K562 (cell line): ENCODE measurements around the gene CMTM1. TPM values are rescaled to one million over a fixed set of nuclear protein-coding genes. Genes with fewer than 3 reads are reported as not detected.

Experiments
- ATAC-seq: fragments of 200-7000 bp; cut with Tn5 transposase; 3 replicates; pipeline ENCODE4 v1.9.1; 2020; ENCODE audit warnings: moderate library complexity
- BruUV-seq: library from RNA; stranded (reverse); fragments of 400-500 nt; replicated peaks from 2 replicates; lab custom pipeline; 2021; lab: Mats Ljungman, UMichigan
- CTCF ChIA-PET: fragments of 300-600 bp; formaldehyde crosslinking; extraction: SDS; loops from one replicate; lab custom pipeline; 2021; ENCODE audit warnings: low intra/inter-chr PET ratio; lab: Yijun Ruan, JAX
- POLR2A ChIA-PET: fragments of 300-600, 350-650 bp; sonication (Branson Sonifier 250); formaldehyde crosslinking; extraction: SDS; loops from one replicate; lab custom pipeline; 2021; ENCODE audit warnings: antibody characterized with exemption, inconsistent platforms; lab: Yijun Ruan, JAX
- DNase-seq, 4 experiments: peaks; one replicate each; pipeline versions ENCODE4 v3.0.0 to v3.0.0-alpha.2; 2011 to 2018; ENCODE audit warnings: low spot score in 3 of 4, mixed read lengths in 3 of 4; ENCODE audit errors: extremely low read depth in 1 of 4
- FAIRE-seq: peaks from 2 replicates; lab custom pipeline; 2011; peaks lifted over from hg19 to GRCh38; lab: Jason Lieb, UNC
- H2AFZ ChIP-seq: 2 replicates; pipeline ENCODE4 v1.6.0; 2011; ENCODE audit warnings: low read depth, low read length, control low read depth, inconsistent platforms
- H3K27ac ChIP-seq: fragments of 200-600 bp; 3 replicates; pipeline ENCODE4 v1.8.0; 2011; ENCODE audit warnings: low read depth, mild to moderate bottlenecking, control low read depth, inconsistent platforms, low read length, moderate library complexity, mixed read lengths; ENCODE audit errors: extremely low read depth
- H3K27me3 ChIP-seq, 2 experiments: fragments of 300-600 bp in 1 of 2; 2 replicates in 1 of 2; 3 replicates in 1 of 2; pipeline versions ENCODE4 v1.6.0 to v1.8.0; 2011; ENCODE audit warnings: inconsistent platforms in 2 of 2, low read length in 2 of 2, mild to moderate bottlenecking in 1 of 2, mixed read lengths in 1 of 2, moderate library complexity in 1 of 2; ENCODE audit not compliant: control insufficient read depth in 2 of 2, insufficient read depth in 2 of 2
- H3K36me3 ChIP-seq: fragments of 300-600 bp; 3 replicates; pipeline ENCODE4 v1.8.0; 2011; ENCODE audit warnings: mild to moderate bottlenecking, low read length, inconsistent platforms; ENCODE audit not compliant: control insufficient read depth, insufficient read depth
- H3K4me1 ChIP-seq, 2 experiments: fragments of 200-600 bp in 1 of 2; replicated peaks in 1 of 2; 2 replicates in 1 of 2; 3 replicates in 1 of 2; pipeline versions ENCODE4 v1.5.1 to v1.8.0; 2011; ENCODE audit warnings: inconsistent platforms in 2 of 2, low read length in 2 of 2, mild to moderate bottlenecking in 1 of 2, mixed read lengths in 1 of 2, moderate library complexity in 1 of 2; ENCODE audit not compliant: control insufficient read depth in 2 of 2, insufficient read depth in 2 of 2
- H3K4me2 ChIP-seq: 2 replicates; pipeline ENCODE4 v1.6.1; 2011; ENCODE audit warnings: low read length, control low read depth, inconsistent platforms, mixed read lengths; ENCODE audit not compliant: insufficient read depth
- H3K4me3 ChIP-seq: fragments of 200-600 bp; sonication (generic), shearing (Covaris generic); 2 replicates; pipeline ENCODE4 v1.5.1; 2016; ENCODE audit warnings: control low read depth, inconsistent platforms
- H3K79me2 ChIP-seq: fragments of 200-600 bp; 3 replicates; pipeline ENCODE4 v1.8.0; 2011; ENCODE audit warnings: low read length, inconsistent platforms; ENCODE audit not compliant: control insufficient read depth, insufficient read depth
- H3K9ac ChIP-seq, 2 experiments: 2 replicates each; pipeline versions ENCODE4 v1.6.0 to v1.6.1; 2011; ENCODE audit warnings: low read depth in 2 of 2, low read length in 2 of 2, control low read depth in 1 of 2, inconsistent platforms in 1 of 2, mild to moderate bottlenecking in 1 of 2, mixed read lengths in 1 of 2; ENCODE audit not compliant: insufficient read depth in 1 of 2
- H3K9me1 ChIP-seq: one replicate; pipeline ENCODE4 v1.6.0; 2011; ENCODE audit warnings: inconsistent platforms, mild to moderate bottlenecking, low read length, moderate library complexity; ENCODE audit not compliant: control insufficient read depth, insufficient read depth
- H3K9me3 ChIP-seq: replicated peaks from 2 replicates; pipeline ENCODE4 v1.5.1; 2011; ENCODE audit warnings: low read depth, low read length, inconsistent platforms; ENCODE audit not compliant: control insufficient read depth, insufficient read depth
- H4K20me1 ChIP-seq: replicated peaks from 2 replicates; pipeline ENCODE4 v1.6.1; 2011; ENCODE audit warnings: low read length, inconsistent platforms, mixed read lengths; ENCODE audit not compliant: control insufficient read depth, insufficient read depth
- MAFK ChIP-seq: IDR thresholded peaks from 2 replicates; pipeline ENCODE4 v1.6.1; 2011; ENCODE audit warnings: low read length, improper control_type of control experiment
- MCM2 ChIP-seq: fragments of 450-650 bp; IDR thresholded peaks from 2 replicates; pipeline ENCODE4 v1.6.1; 2017; ENCODE audit warnings: low read depth, mild to moderate bottlenecking
- NFXL1 ChIP-seq: fragments of 450-650 bp; formaldehyde crosslinking; IDR thresholded peaks from 2 replicates; pipeline ENCODE4 v1.4.0; 2021; ENCODE audit warnings: mild to moderate bottlenecking
- RUNX1 ChIP-seq: sonication (generic); IDR thresholded peaks from 2 replicates; pipeline ENCODE4 v1.6.1; 2016; ENCODE audit warnings: antibody characterized with exemption, low read depth
- SRF ChIP-seq, 2 experiments: fragments of 250-450, 450-650 bp in 1 of 2; sonication (Bioruptor Pico) in 1 of 2; sonication (generic) in 1 of 2; formaldehyde crosslinking; IDR thresholded peaks; 2 replicates each; pipeline versions ENCODE4 v1.5.0 to v1.5.1; 2020 to 2022; ENCODE audit warnings: mild to moderate bottlenecking in 1 of 2, missing genetic modification reagents in 1 of 2
- THRB ChIP-seq: fragments of 450-650 bp; formaldehyde crosslinking; conservative IDR thresholded peaks from 2 replicates; pipeline ENCODE4 v1.4.0; 2022; ENCODE audit warnings: mild to moderate bottlenecking, missing genetic modification characterization
- TRIM24 ChIP-seq, 2 experiments: fragments of 450-650 bp; IDR thresholded peaks; 2 replicates each; pipeline ENCODE4 v1.6.1; 2016
- UBTF ChIP-seq, 2 experiments: IDR thresholded peaks; 2 replicates each; pipeline ENCODE4 v1.6.1; 2012; ENCODE audit warnings: improper control_type of control experiment in 2 of 2, low read depth in 2 of 2, low read length in 2 of 2, borderline replicate concordance in 1 of 2
- ZFPM2 ChIP-seq: fragments of 250-450 bp; sonication (Bioruptor Pico); IDR thresholded peaks from 2 replicates; pipeline ENCODE4 v1.5.1; 2022; ENCODE audit warnings: mild to moderate bottlenecking
- ZNF639 ChIP-seq, 2 experiments: fragments of 200-800 bp in 1 of 2; sonication (Bioruptor generic) in 1 of 2; sonication (generic) in 1 of 2; formaldehyde crosslinking in 1 of 2; IDR thresholded peaks in 1 of 2; conservative IDR thresholded peaks in 1 of 2; 2 replicates each; pipeline versions ENCODE4 v1.5.0 to v1.6.1; 2016 to 2020; ENCODE audit warnings: missing compliant biosample characterization in 1 of 2, missing genetic modification characterization in 1 of 2, missing genetic modification reagents in 1 of 2
- WGBS: fragments of 100-300 bp; shearing (Covaris generic); methylation state at CpG from one replicate; pipeline ENCODE4 v1.1.6; 2016; ENCODE audit warnings: low coverage, mixed read lengths; ENCODE audit not compliant: insufficient coverage; ENCODE audit errors: missing lambda C conversion rate; 5-methylcytosine and 5-hydroxymethylcytosine counted together
- in situ Hi-C: fragments of 300-500 bp; cut with MboI; formaldehyde crosslinking; loops from 4 replicates; pipeline ENCODE4 v1.15.0; 2018; ENCODE audit warnings: inconsistent platforms, mixed read lengths
- intact Hi-C: fragments of 100-400 bp; cut with micrococcal nuclease; formaldehyde crosslinking; loops from 2 replicates; pipeline ENCODE4 v1.14.2; 2022
- polyA plus RNA-seq, 8 experiments: library from polyadenylated mRNA; depleted of rRNA in 4 of 8; stranded (reverse) in 5 of 8; unstranded in 3 of 8; fragments of >200 nt; fragmentation: Nextera tagmentation in 2 of 8; fragmentation: Illumina TruSeq in 1 of 8; extraction: Ambion mirVana in 2 of 8; extraction: Trizol in 1 of 8; gene quantifications; 2 replicates each; pipeline versions ENCODE4 v1.2.1 to v1.2.3, GENCODE V29; 2011 to 2014; ENCODE audit warnings: inconsistent platforms in 1 of 8, missing spikeins in 1 of 8
- total RNA-seq, 7 experiments: library from RNA; depleted of rRNA in 6 of 7; stranded (reverse); fragments of >200 nt in 6 of 7; fragmentation: Illumina TruSeq in 2 of 7; extraction: Trizol in 2 of 7; gene quantifications; 2 replicates each; pipeline versions ENCODE4 v1.2.1 to v1.2.3, GENCODE V29; 2011 to 2021; ENCODE audit warnings: low replicate concordance in 1 of 7
- TF ChIP-seq, protein P1 (sequence below): sonication (generic); formaldehyde crosslinking; IDR thresholded peaks from 2 replicates; pipeline ENCODE4 v1.8.0; 2022; ENCODE audit warnings: missing genetic modification reagents, mild to moderate bottlenecking, borderline replicate concordance

CMTM1 gene
- total and polyA plus RNA-seq, 9 of the 15 experiments (the other 6 are each of a cell fraction or from before 2014, with no cell fraction given) = 0.25 to 2.6 (median 1.1) TPM; not detected in 2

DNA sequence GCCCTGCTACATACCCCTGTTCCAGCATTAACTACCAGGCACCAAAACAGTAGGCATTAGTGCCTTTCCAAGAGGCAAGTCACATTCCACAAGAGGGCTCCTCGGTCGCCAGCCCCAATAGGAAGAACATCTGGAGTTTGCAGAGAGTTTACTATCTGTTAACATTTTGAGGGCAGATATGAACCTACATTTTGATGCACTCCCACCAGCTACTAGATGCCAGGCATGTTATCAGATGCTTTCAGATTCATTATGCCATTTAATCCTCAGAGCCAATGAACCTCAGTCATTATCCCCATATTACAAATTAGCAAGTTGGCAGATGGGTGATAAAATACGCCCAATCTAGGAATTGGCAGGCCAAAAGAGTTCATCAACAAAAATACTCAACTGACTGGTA, 8.8 kb downstream of the CMTM1 start (continued):
- no peak for TF ChIP-seq THRB (CRISPR knock-in tag)
- TF ChIP-seq ZNF639 (CRISPR knock-in tag; conservative IDR thresholded peaks at IDR 0.05 in 1 of 2, IDR thresholded peaks at IDR 0.05 in 1 of 2) = no peak
- TF ChIP-seq SRF (CRISPR knock-in tag; IDR thresholded peaks at IDR 0.05) = no peak

GRCh38 chr16:66576296-66576695, 10.1 kb downstream of the CMTM1 start:
- POLR2A ChIA-PET = interaction anchor here (0.6 kb wide), 1 partner anchor 9 kb away, joined by 3 read pairs; no protein-coding TSS in a partner anchor
- intact Hi-C loops (no loop called here), in situ Hi-C loops (no loop called here)
- Histone ChIP-seq H3K27ac (no peak overlapping the region), H2AFZ (no peak overlapping the region), H3K4me1 (peaks cover 13 to 15% of the 10 kb centered on the region in 2 experiments), H3K9me1 (no peaks in the 10 kb centered on the region), H3K36me3 (no peaks in the 10 kb centered on the region), H3K9ac (no peak overlapping the region), H4K20me1 (no peaks in the 10 kb centered on the region), H3K9me3 (no peaks in the 10 kb centered on the region), H3K4me2 (no peak overlapping the region), H3K4me3 (no peak overlapping the region), H3K27me3 (peaks cover 4 to 16% of the 10 kb centered on the region in 2 experiments; a peak in 4 of 5 replicates), H3K79me2 (no peaks in the 10 kb centered on the region)
- BruUV-seq = no TSS peak
- CTCF ChIA-PET = no interaction called here
- FAIRE-seq = no peak
- no peak for ATAC-seq
- 63% methylated on average over 5 of the region's 5 CpGs for WGBS
- no peak for DNase-seq
- TF ChIP-seq, protein P1, sequence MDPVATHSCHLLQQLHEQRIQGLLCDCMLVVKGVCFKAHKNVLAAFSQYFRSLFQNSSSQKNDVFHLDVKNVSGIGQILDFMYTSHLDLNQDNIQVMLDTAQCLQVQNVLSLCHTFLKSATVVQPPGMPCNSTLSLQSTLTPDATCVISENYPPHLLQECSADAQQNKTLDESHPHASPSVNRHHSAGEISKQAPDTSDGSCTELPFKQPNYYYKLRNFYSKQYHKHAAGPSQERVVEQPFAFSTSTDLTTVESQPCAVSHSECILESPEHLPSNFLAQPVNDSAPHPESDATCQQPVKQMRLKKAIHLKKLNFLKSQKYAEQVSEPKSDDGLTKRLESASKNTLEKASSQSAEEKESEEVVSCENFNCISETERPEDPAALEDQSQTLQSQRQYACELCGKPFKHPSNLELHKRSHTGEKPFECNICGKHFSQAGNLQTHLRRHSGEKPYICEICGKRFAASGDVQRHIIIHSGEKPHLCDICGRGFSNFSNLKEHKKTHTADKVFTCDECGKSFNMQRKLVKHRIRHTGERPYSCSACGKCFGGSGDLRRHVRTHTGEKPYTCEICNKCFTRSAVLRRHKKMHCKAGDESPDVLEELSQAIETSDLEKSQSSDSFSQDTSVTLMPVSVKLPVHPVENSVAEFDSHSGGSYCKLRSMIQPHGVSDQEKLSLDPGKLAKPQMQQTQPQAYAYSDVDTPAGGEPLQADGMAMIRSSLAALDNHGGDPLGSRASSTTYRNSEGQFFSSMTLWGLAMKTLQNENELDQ (CRISPR knock-in tag) = no peak
- no peak for TF ChIP-seq MAFK
- no peak for TF ChIP-seq NFXL1
- no peak for TF ChIP-seq TRIM24 (IDR thresholded peaks at IDR 0.05)
- TF ChIP-seq UBTF (IDR thresholded peaks at IDR 0.05; ENCODE audit: borderline replicate concordance in 1 of 2, low read depth in 2 of 2, low read length in 2 of 2) = no peak
- no peak for TF ChIP-seq MCM2
- TF ChIP-seq RUNX1 = no peak
- no peak for TF ChIP-seq ZFPM2 (CRISPR knock-in tag)
